HL-60 (cell line): Measurements from ENCODE around the gene SART3.

ENCODE experiments used
- GABPA ChIP-seq: IDR thresholded peaks from 2 replicates; pipeline ENCODE4 v1.6.1; 2012; ENCODE audit warnings: low read depth
- POLR2AphosphoS5 ChIP-seq: IDR thresholded peaks from 2 replicates; pipeline ENCODE4 v1.6.1; 2012; ENCODE audit warnings: low read depth
- SPI1 ChIP-seq: IDR thresholded peaks from 2 replicates; pipeline ENCODE4 v1.6.1; 2012; ENCODE audit warnings: low read depth, mild to moderate bottlenecking, borderline replicate concordance
- TF ChIP-seq, protein P1 (sequence below): IDR thresholded peaks from one replicate; pipeline ENCODE4 v1.5.1; 2011; ENCODE audit warnings: low read length, control low read depth, inconsistent platforms; ENCODE audit not compliant: insufficient read depth
- TF ChIP-seq, protein P2 (sequence below): IDR thresholded peaks from 2 replicates; pipeline ENCODE4 v1.6.1; 2012; ENCODE audit warnings: low read depth; ENCODE audit not compliant: insufficient replicate concordance

DNA sequence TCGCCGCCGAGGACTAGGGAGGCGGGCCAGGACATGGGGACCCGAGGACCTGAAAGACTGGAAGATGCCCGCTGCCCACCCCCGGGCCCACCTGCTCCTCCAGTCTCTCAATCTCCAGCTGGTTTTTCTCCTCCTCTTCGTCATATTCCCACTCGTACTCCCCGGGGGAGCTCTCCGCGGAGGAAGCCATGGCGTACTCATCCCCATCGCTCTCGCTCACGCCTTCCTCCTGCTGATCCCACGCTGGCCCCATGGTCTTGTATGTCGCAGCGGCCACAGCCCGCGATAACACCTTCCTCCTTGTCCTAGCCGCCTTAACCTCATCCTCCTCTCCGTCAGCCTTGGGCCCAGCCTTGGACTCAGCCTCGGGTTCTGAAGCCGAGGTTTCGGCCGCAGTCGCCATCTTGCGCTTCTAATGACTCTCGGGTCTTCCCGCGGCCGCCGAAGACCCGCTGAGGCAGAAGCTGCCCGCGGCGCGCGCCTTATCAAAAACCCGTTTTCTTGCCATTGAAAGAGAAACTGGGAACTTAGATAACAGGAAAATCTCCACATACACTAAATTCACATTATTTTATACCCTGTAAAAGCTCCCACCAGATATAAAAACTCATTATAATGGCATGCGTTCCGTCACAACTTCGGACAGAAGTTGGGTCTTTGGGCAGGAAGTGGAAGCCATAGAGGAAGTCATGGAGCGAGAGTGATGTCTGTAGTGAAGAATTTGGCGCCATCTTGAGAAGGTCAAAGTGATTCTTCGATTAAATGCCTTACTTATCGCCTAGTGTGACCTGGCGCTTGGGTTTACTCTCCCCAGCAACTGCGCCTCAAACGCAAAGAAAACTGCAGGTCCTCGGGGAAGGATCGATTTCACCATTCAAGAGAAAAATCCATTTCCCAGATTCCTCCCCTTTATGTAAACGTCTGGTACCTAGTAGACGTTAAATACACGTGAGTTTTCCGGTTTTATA lies at the start of gene SART3:
- TF ChIP-seq, protein P1, sequence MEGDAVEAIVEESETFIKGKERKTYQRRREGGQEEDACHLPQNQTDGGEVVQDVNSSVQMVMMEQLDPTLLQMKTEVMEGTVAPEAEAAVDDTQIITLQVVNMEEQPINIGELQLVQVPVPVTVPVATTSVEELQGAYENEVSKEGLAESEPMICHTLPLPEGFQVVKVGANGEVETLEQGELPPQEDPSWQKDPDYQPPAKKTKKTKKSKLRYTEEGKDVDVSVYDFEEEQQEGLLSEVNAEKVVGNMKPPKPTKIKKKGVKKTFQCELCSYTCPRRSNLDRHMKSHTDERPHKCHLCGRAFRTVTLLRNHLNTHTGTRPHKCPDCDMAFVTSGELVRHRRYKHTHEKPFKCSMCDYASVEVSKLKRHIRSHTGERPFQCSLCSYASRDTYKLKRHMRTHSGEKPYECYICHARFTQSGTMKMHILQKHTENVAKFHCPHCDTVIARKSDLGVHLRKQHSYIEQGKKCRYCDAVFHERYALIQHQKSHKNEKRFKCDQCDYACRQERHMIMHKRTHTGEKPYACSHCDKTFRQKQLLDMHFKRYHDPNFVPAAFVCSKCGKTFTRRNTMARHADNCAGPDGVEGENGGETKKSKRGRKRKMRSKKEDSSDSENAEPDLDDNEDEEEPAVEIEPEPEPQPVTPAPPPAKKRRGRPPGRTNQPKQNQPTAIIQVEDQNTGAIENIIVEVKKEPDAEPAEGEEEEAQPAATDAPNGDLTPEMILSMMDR, result no peak
- TF ChIP-seq GABPA (peak; percentile 76), POLR2AphosphoS5 (peak; percentile 96), SPI1 (peak; percentile 91)
- TF ChIP-seq, protein P2, sequence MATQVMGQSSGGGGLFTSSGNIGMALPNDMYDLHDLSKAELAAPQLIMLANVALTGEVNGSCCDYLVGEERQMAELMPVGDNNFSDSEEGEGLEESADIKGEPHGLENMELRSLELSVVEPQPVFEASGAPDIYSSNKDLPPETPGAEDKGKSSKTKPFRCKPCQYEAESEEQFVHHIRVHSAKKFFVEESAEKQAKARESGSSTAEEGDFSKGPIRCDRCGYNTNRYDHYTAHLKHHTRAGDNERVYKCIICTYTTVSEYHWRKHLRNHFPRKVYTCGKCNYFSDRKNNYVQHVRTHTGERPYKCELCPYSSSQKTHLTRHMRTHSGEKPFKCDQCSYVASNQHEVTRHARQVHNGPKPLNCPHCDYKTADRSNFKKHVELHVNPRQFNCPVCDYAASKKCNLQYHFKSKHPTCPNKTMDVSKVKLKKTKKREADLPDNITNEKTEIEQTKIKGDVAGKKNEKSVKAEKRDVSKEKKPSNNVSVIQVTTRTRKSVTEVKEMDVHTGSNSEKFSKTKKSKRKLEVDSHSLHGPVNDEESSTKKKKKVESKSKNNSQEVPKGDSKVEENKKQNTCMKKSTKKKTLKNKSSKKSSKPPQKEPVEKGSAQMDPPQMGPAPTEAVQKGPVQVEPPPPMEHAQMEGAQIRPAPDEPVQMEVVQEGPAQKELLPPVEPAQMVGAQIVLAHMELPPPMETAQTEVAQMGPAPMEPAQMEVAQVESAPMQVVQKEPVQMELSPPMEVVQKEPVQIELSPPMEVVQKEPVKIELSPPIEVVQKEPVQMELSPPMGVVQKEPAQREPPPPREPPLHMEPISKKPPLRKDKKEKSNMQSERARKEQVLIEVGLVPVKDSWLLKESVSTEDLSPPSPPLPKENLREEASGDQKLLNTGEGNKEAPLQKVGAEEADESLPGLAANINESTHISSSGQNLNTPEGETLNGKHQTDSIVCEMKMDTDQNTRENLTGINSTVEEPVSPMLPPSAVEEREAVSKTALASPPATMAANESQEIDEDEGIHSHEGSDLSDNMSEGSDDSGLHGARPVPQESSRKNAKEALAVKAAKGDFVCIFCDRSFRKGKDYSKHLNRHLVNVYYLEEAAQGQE, result peak; percentile 49
